GM19467 (cell line): ENCODE data around the gene GLP2R.

Experiments
- ATAC-seq: cut with Tn5 transposase; IDR thresholded peaks from one replicate; pipeline ENCODE4 v1.9.1; 2021; ENCODE audit warnings: mild to moderate bottlenecking, moderate library complexity; ENCODE audit not compliant: unreplicated experiment

GLP2R gene

GRCh38 chr17:9850151-9850550 is 24.4 kb downstream of the GLP2R start:
- no peak for ATAC-seq

GRCh38 chr17:9854255-9854654 is 28.5 kb downstream of the GLP2R start:
- ATAC-seq, result no peak

- no peak for ATAC-seq
These were observed 29.3 kb downstream of the GLP2R start for GRCh38 chr17:9855036-9855435.

GRCh38 chr17:9859781-9860180 is 34.1 kb downstream of the GLP2R start:
- no peak for ATAC-seq

- ATAC-seq, result no peak
These were observed 35.1 kb downstream of the GLP2R start for GRCh38 chr17:9860851-9861250.

GRCh38 chr17:9862220-9862619 is 36.5 kb downstream of the GLP2R start:
- ATAC-seq, result no peak

GRCh38 chr17:9862949-9863348 is 37.2 kb downstream of the GLP2R start:
- no peak for ATAC-seq

GRCh38 chr17:9865586-9865985 is 39.9 kb downstream of the GLP2R start:
- no peak for ATAC-seq

GRCh38 chr17:9868552-9868951 is 42.8 kb downstream of the GLP2R start:
- ATAC-seq, result no peak

- ATAC-seq, result no peak
These were observed 47.1 kb downstream of the GLP2R start for GRCh38 chr17:9872852-9873251.

- no peak for ATAC-seq
These were observed 49.0 kb downstream of the GLP2R start for GRCh38 chr17:9874722-9875121.

- ATAC-seq, result no peak
These were observed 49.7 kb downstream of the GLP2R start for GRCh38 chr17:9875441-9875840.

- no peak for ATAC-seq
These were observed 52.6 kb downstream of the GLP2R start for GRCh38 chr17:9878356-9878755.

GRCh38 chr17:9878786-9879525 is 53.2 kb downstream of the GLP2R start:
- no peak for ATAC-seq

GRCh38 chr17:9880582-9880999 is 54.9 kb downstream of the GLP2R start:
- ATAC-seq, result no peak

- no peak for ATAC-seq
These were observed 57.7 kb downstream of the GLP2R start for GRCh38 chr17:9883451-9883850.

- ATAC-seq, result no peak
These were observed 60.6 kb downstream of the GLP2R start for GRCh38 chr17:9886141-9886930.

GRCh38 chr17:9887508-9887907 is 61.8 kb downstream of the GLP2R start:
- no peak for ATAC-seq

- no peak for ATAC-seq
These were observed 64.4 kb downstream of the GLP2R start for GRCh38 chr17:9890124-9890523.

GRCh38 chr17:9893411-9894012 is 67.8 kb downstream of the GLP2R start:
- ATAC-seq, result no peak

- ATAC-seq, result no peak
These were observed 68.5 kb downstream of the GLP2R start for GRCh38 chr17:9894231-9894630.

- ATAC-seq, result no peak
These were observed 70.2 kb downstream of the GLP2R start for GRCh38 chr17:9895923-9896322.
